Psoas muscle (tissue), 8 donors: Measurements from ENCODE around the gene PCBP3. TPM values are rescaled to one million over a fixed set of nuclear protein-coding genes. Genes with fewer than 3 reads are reported as not detected.
"Not testable (repeated sequence)": the region's sequence is repeated elsewhere in the genome, so short reads cannot be mapped to it uniquely, and the experiment has no call there.

ENCODE experiments used
- ATAC-seq, 4 donors: fragments of 200-7000 bp; cut with Tn5 transposase; one replicate each; pipeline ENCODE4 v1.9.1; 2020; ENCODE audit warnings: moderate library complexity in 3 of 4, mild to moderate bottlenecking in 2 of 4
- DNase-seq, 2 donors: peaks; one replicate each; pipeline ENCODE4 v3.0.0-alpha.2; 2020
- H3K27ac ChIP-seq: fragments of 200-600 bp; one replicate; pipeline ENCODE4 v1.8.0; 2022
- H3K27me3 ChIP-seq, 3 donors: fragments of 200-600 bp in 1 of 3; one replicate each; pipeline versions ENCODE4 v1.6.1 to v1.8.0; 2013 to 2022; ENCODE audit warnings: low read length in 2 of 3, mild to moderate bottlenecking in 2 of 3, moderate library complexity in 1 of 3; ENCODE audit not compliant: insufficient read depth in 3 of 3
- H3K36me3 ChIP-seq, 2 donors: fragments of 200-600 bp in 1 of 2; one replicate each; pipeline versions ENCODE4 v1.6.1 to v1.8.0; 2013 to 2022; ENCODE audit warnings: low read depth in 1 of 2, mild to moderate bottlenecking in 1 of 2, moderate library complexity in 1 of 2; ENCODE audit not compliant: insufficient read depth in 1 of 2
- H3K4me1 ChIP-seq: fragments of 200-600 bp; one replicate; pipeline ENCODE4 v1.8.0; 2022
- H3K4me3 ChIP-seq: fragments of 200-600 bp; one replicate; pipeline ENCODE4 v1.8.0; 2022; ENCODE audit warnings: mild to moderate bottlenecking
- H3K9me3 ChIP-seq: fragments of 200-600 bp; one replicate; pipeline ENCODE4 v1.8.0; 2022
- WGBS, 3 donors: extraction: QIAGEN DNeasy Blood & Tissue Kit; methylation state at CpG; one replicate each; pipeline versions ENCODE4 v1.1.6 to v1.1.7; 2013; 5-methylcytosine and 5-hydroxymethylcytosine counted together
- intact Hi-C, 2 donors: fragments of 100-400 bp; cut with DNase I; formaldehyde crosslinking; loops; one replicate each; pipeline versions ENCODE4 v1.11.0 to v1.14.2; 2022
- polyA plus RNA-seq, 3 donors: library from polyadenylated mRNA; stranded (reverse); fragments of 200-250 nt; gene quantifications; one replicate each; pipeline ENCODE4 v1.2.3, GENCODE V29; 2013
- total RNA-seq, 4 donors: library from RNA; stranded (reverse); fragmentation: NEBNext Ultra II Directional in 2 of 4; extraction: Animal tissue kit (Norgen Biotek cat#: 25700) in 2 of 4; gene quantifications; one replicate each; pipeline versions ENCODE4 v1.2.1 to v1.2.4, GENCODE V29; 2021 to 2023
- TF ChIP-seq, protein P1 (sequence below): fragments of 200-600 bp; IDR thresholded peaks from one replicate; pipeline ENCODE4 v1.8.0; 2022; ENCODE audit warnings: antibody characterized with exemption
- donor health status: healthy with polysubstance abuse.
- donor health status: DM: no; HTN: no; CAD: no; lungs with moderate emphysema.
- donor health status: Bipolar disorder and iron deficiency.
- donor health status: healthy.
- donor health status: DM: yes; HTN: yes; CAD: no.
- donor health status: DM: no; HTN: no; CAD: no.
- donor health status: DM: no; HTN: no; CAD: no.
- donor health status: DM: yes; HTN: yes; CAD: no.

The PCBP3 gene
- total and polyA plus RNA-seq, 7 donors = 0.10 to 0.91 (median 0.33) TPM; not detected in 1

DNA sequence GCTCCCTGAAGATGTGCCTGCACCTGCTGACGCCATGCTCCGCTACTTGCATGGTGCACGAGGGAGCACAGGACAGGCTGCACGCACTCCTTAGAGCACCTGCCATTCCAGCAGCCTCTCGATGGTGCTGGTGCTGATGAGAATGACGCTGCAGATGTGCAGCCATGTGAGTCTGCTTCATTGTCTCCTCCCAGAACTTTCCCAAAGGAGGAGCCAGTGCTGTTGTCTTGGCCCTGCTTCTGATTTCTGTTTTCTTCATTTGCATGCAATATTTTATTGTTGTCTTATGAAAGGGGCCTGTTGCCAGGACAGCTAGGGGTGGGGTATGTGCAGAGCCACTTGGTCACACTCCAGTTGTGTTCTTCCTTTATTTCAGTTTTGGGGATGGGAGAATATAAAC, 70.1 kb downstream of the PCBP3 start:
- 82 to 83% (median 83%) methylated on average over 6 of the region's 6 CpGs for WGBS, 3 donors
- Histone ChIP-seq H3K27ac (no peak overlapping the region), H3K27me3 (no peaks in the 10 kb centered on the region), H3K36me3 (no peaks in the 10 kb centered on the region), H3K4me3 (no peak overlapping the region), H3K9me3 (no peaks in the 10 kb centered on the region), H3K4me1 (no peaks in the 10 kb centered on the region)
- ATAC-seq (no peak), DNase-seq (no peak)
- TF ChIP-seq, protein P1, sequence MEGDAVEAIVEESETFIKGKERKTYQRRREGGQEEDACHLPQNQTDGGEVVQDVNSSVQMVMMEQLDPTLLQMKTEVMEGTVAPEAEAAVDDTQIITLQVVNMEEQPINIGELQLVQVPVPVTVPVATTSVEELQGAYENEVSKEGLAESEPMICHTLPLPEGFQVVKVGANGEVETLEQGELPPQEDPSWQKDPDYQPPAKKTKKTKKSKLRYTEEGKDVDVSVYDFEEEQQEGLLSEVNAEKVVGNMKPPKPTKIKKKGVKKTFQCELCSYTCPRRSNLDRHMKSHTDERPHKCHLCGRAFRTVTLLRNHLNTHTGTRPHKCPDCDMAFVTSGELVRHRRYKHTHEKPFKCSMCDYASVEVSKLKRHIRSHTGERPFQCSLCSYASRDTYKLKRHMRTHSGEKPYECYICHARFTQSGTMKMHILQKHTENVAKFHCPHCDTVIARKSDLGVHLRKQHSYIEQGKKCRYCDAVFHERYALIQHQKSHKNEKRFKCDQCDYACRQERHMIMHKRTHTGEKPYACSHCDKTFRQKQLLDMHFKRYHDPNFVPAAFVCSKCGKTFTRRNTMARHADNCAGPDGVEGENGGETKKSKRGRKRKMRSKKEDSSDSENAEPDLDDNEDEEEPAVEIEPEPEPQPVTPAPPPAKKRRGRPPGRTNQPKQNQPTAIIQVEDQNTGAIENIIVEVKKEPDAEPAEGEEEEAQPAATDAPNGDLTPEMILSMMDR = no peak
- intact Hi-C loops = no loop called here

DNA sequence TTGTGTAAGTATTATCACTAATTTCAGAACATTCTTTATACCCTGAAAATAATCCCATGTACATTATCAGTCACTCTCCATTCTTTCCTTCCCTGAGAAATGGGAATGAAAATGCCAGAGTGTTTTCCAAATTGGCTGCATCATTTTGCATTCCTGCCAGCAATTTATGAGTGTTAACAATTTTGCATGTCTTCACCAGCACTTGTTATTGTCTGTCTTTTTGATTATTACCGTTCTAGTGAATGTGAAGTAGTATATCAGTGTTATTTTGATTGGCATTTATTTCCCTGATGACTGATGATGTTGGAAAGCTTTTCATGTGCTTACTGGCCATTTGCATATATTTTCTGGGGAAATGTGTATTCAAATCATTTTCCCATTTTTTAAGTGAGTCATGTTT, 71.9 kb downstream of the PCBP3 start:
- WGBS, 3 donors = 47 to 71% (median 50%) methylated on average over 1 of the region's 1 CpG
- no peaks in the 10 kb centered on the region for H3K9me3 ChIP-seq

DNA sequence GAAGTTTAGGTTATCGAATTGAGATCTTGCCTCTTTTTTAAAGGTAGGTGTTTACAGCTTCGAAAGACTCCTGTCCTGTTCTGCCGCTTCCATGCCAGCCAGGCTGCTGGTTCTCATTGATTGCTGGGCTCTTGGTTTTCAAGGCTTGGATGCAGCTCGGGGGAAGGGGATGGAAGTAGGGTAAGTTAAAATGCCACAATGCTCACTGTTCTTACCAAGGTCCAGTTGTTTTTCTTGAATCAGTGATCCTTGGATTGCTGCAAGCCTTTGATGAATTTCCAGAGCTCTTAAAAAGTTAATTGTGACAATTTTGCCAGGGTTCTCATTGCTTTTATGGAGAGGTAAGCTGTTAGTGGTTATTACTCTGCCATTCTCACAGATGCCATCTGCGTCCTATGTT, 74.9 kb downstream of the PCBP3 start:
- 91 to 94% (median 92%) methylated on average over 5 of the region's 5 CpGs for WGBS, 3 donors
- Histone ChIP-seq H3K9me3 (no peaks in the 10 kb centered on the region), H3K27me3 (peaks cover 0 to 7% (median 0%) of the 10 kb centered on the region in 3 donors), H3K36me3 (no peaks in the 10 kb centered on the region), H3K4me3 (no peak overlapping the region), H3K4me1 (no peaks in the 10 kb centered on the region), H3K27ac (no peak overlapping the region)
- TF ChIP-seq, protein P1 = no peak
- DNase-seq (no peak), ATAC-seq (no peak)
- intact Hi-C loops = no loop called here

More for the DNA sequence above, 71.9 kb downstream of the PCBP3 start:
- H3K4me3 ChIP-seq = no peak overlapping the region
- TF ChIP-seq, protein P1 = no peak
- intact Hi-C loops = no loop called here
- peaks cover 0 to 2% (median 0%) of the 10 kb centered on the region in 3 donors for H3K27me3 ChIP-seq
- no peak for DNase-seq
- no peak for ATAC-seq
- no peaks in the 10 kb centered on the region for H3K4me1 ChIP-seq
- no peaks in the 10 kb centered on the region for H3K36me3 ChIP-seq
- H3K27ac ChIP-seq = no peak overlapping the region

DNA sequence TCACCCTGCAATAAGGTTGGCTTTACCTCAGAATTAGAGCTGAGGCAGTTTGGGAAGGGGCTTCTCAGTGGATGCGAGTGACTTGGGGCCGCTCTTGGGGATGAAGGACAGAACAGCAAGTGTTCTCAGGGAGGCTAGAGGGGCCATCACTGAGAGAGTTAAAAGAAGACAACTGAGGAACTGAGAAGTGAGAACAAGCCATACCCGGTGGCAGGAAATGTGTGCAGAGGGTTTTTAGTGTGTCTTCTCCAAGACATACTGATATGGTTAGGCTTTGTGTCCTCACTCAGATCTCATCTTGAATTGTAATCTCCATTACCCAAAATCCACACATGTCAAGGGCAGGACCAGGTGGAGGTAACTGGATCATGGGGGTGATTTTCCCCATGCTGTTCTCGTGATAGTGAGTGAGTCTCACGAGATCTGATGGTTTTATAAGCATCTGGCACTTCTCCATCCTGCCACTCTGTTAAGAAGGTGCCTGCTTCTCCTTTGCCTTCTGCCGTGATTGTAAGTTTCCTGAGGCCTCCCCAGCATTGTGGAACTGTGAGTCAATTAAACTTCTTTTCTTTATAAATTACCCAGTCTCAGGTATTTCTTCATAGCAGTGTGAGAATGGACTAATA, 75.8 kb downstream of the PCBP3 start:
- Histone ChIP-seq H3K36me3 (no peaks in the 10 kb centered on the region), H3K4me1 (no peaks in the 10 kb centered on the region), H3K27me3 (peaks cover 0 to 7% (median 0%) of the 10 kb centered on the region in 3 donors), H3K27ac (no peak overlapping the region), H3K9me3 (no peaks in the 10 kb centered on the region), H3K4me3 (no peak overlapping the region)
- DNase-seq = no peak
- no peak for ATAC-seq
- 71 to 75% (median 72%) methylated on average over 6 of the region's 6 CpGs for WGBS, 3 donors
- TF ChIP-seq, protein P1 = no peak
- intact Hi-C loops = no loop called here

DNA sequence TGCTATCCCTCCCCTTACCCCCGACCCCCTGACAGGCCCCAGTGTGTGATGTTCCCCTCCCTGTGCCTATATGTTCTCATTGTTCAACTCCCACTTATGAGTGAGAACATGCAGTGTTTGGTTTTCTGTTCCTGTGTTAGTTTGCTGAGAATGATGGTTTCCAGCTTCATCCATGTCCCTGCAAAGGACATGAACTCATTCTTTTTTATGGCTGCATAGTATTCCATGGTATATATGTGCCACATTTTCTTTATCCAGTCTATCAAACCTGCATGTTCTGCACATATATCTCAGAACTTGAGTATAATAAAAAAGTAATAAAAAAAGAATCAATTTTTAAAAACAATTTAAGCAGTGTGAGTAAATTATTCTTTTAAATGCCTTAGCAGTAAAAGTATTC, 76.7 kb downstream of the PCBP3 start:
- H3K4me1 ChIP-seq, H3K27ac ChIP-seq, intact Hi-C loops, H3K36me3 ChIP-seq, H3K27me3 ChIP-seq, H3K9me3 ChIP-seq, ATAC-seq, H3K4me3 ChIP-seq, DNase-seq: not testable (repeated sequence)
- WGBS, 3 donors = 73 to 80% (median 74%) methylated on average over 1 of the region's 1 CpG
